Measurements from ENCODE around the gene SHC3.

SHC3 gene

GRCh38 chr9:88975966-88976889, 202.4 kb downstream of the SHC3 start:
- no peak for DNase-seq

DNA sequence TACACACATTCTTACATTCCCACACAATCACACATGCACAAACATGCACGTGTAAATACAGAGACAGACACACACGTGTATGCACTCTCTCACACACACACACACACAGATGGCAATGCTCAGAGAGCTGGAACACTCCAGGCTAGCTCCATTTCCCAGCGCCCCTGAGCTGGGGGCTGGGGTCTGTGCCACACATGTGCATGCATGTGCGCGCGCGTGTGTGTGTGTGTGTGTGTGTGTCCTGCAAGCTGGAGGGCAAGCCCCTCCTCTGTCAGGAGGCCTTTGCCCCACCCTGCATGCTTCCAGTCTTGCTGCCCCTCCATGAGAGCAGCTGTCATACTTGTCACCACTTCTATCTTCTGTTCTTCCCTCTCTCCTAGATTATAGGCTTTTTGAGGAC, 204.0 kb downstream of the SHC3 start:
- DNase-seq: no peak

DNA sequence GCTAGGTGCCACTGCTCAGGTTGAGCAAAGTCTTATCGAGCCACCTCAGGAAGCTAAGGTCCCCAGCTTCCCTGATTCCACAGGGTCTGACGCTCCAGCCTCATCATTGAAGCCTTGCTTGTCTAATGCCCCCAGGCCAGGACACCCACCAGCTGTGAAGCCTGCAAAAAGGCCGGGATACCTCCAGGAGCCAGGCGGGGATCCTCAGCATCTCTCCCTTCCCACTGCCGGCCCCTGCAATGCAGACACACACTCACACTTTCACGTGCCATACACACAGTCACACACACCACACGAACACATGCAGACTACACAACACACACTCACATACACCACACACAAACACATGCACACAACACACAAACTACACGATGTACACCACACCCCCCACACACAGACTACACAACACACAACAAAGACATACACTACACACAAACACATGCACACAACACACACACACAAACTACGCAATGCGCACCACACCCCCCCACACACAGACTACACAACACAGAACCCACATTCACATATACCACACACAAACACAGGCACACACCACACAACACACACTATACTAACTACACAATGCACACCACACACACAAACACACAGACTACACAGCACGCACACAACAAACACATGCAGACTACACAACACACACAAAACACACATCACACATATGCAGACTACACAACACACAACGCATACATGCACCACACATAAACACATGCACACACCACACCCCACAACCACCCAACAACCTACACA, 205.2 kb downstream of the SHC3 start:
- no peak for DNase-seq

GRCh38 chr9:88972401-88972800, 206.2 kb downstream of the SHC3 start:
- no peak for DNase-seq

- no peak for DNase-seq
Observed at GRCh38 chr9:88971131-88971960, 207.3 kb downstream of the SHC3 start.

GRCh38 chr9:88969646-88970373, 208.8 kb downstream of the SHC3 start:
- no peak for DNase-seq

DNA sequence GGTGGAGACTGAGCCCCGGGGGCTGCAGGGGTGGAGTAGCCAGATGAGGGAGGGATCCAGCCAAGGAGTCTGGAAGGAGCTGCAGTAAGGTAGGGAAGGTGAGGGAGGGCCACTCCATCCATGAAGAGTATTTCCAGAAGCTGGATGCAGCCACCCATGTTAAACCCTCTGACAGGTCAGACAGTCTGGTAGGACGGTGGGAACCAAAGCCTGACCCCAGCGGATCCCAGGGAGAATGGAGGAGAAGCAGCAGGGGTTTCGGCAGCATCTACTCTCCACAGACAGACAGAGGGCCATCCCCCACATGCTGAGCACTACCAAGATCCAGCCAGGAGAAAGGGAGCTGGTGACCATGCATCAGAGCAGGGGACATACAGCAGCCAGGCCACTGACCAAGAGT, 209.8 kb downstream of the SHC3 start:
- DNase-seq: no peak

DNA sequence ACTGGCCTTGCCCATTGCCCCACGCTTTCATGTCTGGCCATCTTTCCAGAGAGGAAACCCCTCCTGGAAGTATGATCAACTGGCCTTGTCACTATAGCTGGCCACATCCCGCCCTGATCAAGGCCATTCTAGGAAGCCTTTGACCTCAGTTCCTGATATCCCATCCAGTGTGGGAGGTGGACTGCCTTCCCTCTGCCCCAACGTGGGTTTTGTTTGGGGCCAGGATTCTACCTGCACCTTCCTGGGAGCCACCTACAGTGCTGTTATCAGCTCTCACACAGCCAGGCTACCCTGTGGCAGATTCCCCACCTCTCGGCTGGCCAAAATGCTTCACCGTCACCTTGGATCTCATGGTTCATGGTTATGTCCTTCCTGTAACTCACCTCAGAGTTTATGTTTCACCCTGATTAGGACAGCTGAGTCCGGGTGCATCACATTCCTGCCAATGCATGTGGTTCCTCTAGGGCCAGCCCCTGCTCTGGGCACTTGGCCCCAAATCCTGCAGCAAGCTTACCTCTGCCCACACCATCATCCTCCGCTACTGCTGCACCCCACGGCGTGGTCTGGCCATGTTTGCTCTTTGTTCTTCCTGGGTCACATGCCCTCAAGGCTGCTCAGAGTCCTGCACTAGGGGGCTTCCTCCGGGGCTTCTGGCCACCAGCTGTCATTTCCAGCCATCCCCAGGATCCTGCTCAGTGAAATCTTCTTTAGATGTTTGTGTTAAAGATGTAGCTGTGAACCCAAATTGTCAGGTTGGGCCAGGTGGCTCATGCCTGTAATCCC, 211.5 kb downstream of the SHC3 start:
- no peak for DNase-seq

GRCh38 chr9:88965473-88965872, 213.1 kb downstream of the SHC3 start:
- DNase-seq: no peak

GRCh38 chr9:88960632-88961031, 218.0 kb downstream of the SHC3 start:
- no peak for DNase-seq

DNA sequence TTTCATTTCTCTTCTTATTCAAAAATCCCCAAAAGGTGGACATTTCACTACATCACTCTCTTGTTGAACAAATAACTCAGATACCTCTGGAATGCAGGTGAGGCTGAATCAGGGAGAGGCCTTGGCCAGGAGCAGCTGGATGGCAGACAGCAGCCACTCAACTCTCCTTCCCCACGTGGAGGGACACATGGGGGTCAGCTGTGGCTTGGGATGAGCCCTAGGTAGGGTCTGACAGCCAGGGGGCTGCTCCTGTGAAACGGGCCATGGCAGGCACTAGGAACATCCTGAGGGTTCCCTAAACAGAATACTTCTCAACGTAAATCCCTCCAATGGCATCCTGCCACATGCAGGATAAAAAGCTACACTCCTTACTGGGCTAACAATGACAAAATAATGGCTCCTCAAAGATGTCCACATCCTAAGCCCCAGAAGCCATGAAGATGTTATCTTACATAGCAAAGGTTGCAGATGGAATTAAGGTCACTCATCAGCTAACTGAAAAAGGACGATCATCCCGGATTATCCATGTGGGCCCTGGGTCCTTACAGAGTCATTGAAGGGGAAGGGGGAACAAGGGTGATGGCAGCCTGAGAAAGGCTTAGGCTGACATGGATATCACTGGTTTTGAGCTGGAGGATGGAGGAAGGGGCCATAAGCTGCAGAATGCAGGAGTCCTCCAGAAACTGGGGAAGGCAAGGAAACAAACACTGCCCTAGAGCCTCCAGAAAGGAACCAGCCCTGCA, 218.7 kb downstream of the SHC3 start:
- no peak for DNase-seq

DNA sequence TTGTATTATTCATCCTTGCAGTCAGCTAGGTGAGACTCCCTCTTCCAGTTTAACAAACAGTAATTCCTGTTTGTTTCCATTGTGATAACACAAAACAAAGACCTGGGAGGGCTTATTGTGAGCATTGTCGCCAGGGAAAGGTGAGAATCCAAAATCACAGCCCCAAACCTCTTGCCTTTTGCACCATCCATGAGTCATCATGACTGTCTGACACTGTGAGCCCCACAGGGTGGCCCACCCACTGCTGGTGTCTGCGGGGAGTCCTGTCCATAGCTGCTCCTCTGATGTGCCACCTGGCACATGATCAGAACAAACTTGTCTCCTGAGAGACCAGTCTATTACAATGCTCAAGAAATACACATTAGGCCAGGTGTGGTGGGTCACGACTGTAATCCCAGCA, 221.1 kb downstream of the SHC3 start:
- no peak for DNase-seq

Measured in stimulated activated CD4-positive, alpha-beta T cell treated with anti-CD3 and anti-CD28 coated beads, Interleukin-4, amount 100 ng/mL, for 1 hour (primary cell).